Esophagus mucosa (tissue), 1 donor: ENCODE results near the gene ABCB6. TPM values are rescaled to one million over a fixed set of nuclear protein-coding genes. Genes with fewer than 3 reads are reported as not detected.

Source experiments
- ATAC-seq: fragments of 200-7000 bp; cut with Tn5 transposase; one replicate; pipeline ENCODE4 v1.9.1; 2020
- total RNA-seq: library from RNA; stranded (reverse); gene quantifications from one replicate; pipeline ENCODE4 v1.2.4, GENCODE V29; 2023
- donor health status: DM: yes; HTN: yes; CAD: no.

The ABCB6 gene
- total RNA-seq, 1 donor from 2014 or later, result 22.6 TPM

GRCh38 chr2:219183151-219183772 lies 35.5 kb downstream of the ABCB6 start:
- ATAC-seq, result no peak

- ATAC-seq, result no peak
Measured at GRCh38 chr2:219182331-219183150, 36.2 kb downstream of the ABCB6 start.

GRCh38 chr2:219181531-219181930 lies 37.2 kb downstream of the ABCB6 start:
- ATAC-seq, result no peak

- ATAC-seq, result no peak
Measured at GRCh38 chr2:219180961-219181360, 37.8 kb downstream of the ABCB6 start.

- no peak for ATAC-seq
Measured at GRCh38 chr2:219179601-219180465, 38.9 kb downstream of the ABCB6 start.

GRCh38 chr2:219178377-219179175 lies 40.2 kb downstream of the ABCB6 start:
- ATAC-seq, result peak; percentile 11

GRCh38 chr2:219177552-219178376 lies 41.0 kb downstream of the ABCB6 start, which contains the start of gene RETREG2:
Gene RETREG2, plus strand, starts transcription at chr2:219178275. Its CDS starts 78 bp downstream, at chr2:219178353.
- ATAC-seq, result peak; percentile 86

- ATAC-seq, result peak; percentile 87
Measured at GRCh38 chr2:219176818-219177551, 41.8 kb downstream of the ABCB6 start, which contains the start of gene CNPPD1. Gene CNPPD1, minus strand, starts transcription at chr2:219176925. Its CDS starts 97 bp downstream, at chr2:219176828.

GRCh38 chr2:219175928-219176817 lies 42.6 kb downstream of the ABCB6 start:
- peak; percentile 32 for ATAC-seq

- ATAC-seq, result no peak
Measured at GRCh38 chr2:219175486-219175885, 43.3 kb downstream of the ABCB6 start.

GRCh38 chr2:219174801-219175200 lies 44.0 kb downstream of the ABCB6 start:
- ATAC-seq, result no peak

- ATAC-seq, result no peak
Measured at GRCh38 chr2:219174146-219174545, 44.6 kb downstream of the ABCB6 start.

GRCh38 chr2:219173176-219173575 lies 45.6 kb downstream of the ABCB6 start:
- ATAC-seq, result no peak

GRCh38 chr2:219172231-219173154 lies 46.3 kb downstream of the ABCB6 start:
- ATAC-seq, result no peak

GRCh38 chr2:219171231-219171651 lies 47.5 kb downstream of the ABCB6 start:
- ATAC-seq, result peak; percentile 27

- no peak for ATAC-seq
Measured at GRCh38 chr2:219169930-219170654, 48.7 kb downstream of the ABCB6 start, which contains the start of gene SLC23A3. Gene SLC23A3, minus strand, starts transcription at chr2:219170029. Its CDS starts 45 bp downstream, at chr2:219169984.

GRCh38 chr2:219168932-219169331 lies 49.8 kb downstream of the ABCB6 start:
- ATAC-seq, result peak; percentile 14
